GM19468 (cell line): ENCODE results near the gene TBC1D7.

Experiments used
- ATAC-seq: cut with Tn5 transposase; IDR thresholded peaks from one replicate; pipeline ENCODE4 v1.9.1; 2021; ENCODE audit warnings: mild to moderate bottlenecking, moderate library complexity, moderate number of reproducible peaks; ENCODE audit not compliant: unreplicated experiment; ENCODE audit errors: extremely low read depth

Gene TBC1D7

DNA sequence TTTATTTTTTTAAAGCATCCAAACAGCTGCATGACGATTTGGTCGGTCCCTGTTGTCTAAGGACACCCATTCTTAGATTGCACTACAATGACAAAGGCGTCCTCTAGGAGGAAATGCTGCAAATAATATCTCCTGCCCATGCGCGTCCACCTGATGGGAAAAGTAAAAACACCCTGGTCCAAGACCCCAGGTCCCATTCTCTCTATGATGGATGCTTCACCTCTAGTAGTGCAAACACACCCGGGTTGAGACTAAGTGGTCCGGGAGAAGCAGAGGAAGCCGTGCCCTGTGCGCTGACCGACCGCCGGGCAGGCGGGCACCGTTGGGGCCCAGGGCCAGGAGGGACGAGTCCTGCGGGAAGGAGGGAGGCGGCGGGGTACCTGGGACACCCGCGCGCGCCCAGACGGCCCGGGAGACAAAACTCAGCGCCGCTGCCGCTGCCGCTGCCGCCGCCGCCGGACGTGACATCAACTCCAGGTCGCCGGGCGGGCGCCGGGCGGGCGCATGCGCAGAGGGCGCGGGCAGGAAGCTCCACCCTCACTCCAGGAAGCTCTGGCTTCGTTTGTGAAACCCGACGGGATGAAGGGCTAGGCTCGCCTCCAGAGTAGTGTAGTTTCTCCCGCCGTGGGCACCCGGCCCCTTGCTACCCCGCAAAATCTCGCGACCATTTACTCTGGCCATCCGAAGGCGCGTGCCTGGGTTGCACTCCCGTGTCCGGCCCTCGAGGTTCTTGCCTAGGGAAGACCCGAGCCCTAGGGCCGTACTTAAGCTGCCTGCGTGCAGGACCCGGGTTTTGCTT lies at the start of gene TBC1D7:
Gene TBC1D7 (minus strand): TSS at position 462 of the 799 bp plus-strand sequence. CDS start 1,639 bp downstream, outside the sequence.
- peak; percentile 16 for ATAC-seq

DNA sequence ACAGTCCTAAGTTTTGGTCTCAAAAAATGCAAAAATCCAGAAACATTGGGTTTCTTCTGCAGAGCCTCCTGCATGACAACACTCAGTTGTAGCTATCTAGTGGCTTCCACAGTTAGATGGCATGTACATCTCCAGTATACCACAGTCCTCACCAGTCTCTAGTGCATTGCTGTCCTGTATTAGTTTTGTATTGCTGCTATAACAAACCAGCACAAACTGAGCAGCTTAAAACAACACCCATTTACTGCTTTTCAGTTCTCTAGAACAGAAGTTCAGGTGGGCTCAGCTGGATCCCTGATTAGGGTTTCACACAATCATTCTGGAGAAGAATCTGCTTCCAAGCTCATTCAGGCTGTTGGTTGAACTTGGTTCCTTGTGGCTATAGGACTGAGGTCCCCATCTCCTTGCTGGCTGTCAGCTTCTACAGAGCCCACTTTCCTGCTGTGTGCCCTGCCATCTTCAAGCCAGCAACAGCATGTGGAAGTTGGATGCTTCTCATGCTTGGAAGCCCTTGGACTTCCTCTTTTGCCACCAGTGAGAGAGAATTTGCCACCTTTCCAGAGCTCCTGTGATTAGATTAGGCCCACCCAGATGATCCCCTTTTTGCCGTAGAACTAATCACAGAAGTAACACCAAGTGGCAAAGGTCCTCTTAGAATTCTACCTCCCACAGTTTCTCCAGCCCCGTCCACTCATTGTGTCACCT lies 48.9 kb upstream of the TBC1D7 start:
- ATAC-seq: no peak

DNA sequence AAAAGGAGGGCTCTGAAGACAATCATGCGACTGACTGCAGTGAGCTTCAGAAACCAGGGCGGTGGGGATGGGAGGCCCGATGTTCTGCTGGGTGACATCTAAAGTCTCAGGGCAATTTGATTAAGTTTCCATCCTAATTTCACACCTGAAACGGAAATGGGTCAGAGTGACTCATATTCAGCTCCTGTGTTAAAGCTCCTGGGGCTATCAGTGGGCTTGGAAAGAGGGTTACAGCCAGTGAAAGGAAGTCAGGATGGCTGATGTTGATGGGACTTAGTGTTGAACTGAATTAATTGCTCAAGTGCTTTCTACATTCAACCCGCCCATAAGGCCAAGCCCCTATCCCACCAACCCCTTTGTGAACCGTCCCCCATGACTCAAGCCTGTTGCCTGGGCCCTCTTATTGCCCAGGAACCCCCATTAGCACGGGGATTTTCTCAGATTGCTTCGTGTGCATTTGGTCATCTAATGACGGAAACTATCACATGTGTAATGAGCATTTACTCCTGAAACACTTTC lies 47.1 kb upstream of the TBC1D7 start:
- peak; percentile 58 for ATAC-seq

DNA sequence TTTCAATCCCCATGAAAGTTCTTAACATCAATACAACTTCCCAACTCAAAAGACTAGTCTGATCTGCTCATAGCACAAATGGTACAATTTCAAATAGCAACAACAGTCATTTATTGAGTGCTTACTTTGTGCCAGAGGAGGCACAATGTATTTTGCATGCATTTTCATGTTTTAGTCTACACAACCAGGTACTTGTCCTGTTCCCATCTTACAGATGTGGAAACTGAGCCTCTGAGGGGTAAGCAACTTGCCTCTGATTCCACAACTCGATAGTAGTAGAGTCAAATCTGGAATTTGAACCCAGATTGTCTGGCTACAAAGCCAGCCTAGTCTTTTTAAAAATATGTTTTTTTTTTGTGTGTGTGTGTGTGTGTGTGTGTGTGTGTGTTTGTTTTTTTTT lies 45.6 kb upstream of the TBC1D7 start:
- ATAC-seq: no peak

DNA sequence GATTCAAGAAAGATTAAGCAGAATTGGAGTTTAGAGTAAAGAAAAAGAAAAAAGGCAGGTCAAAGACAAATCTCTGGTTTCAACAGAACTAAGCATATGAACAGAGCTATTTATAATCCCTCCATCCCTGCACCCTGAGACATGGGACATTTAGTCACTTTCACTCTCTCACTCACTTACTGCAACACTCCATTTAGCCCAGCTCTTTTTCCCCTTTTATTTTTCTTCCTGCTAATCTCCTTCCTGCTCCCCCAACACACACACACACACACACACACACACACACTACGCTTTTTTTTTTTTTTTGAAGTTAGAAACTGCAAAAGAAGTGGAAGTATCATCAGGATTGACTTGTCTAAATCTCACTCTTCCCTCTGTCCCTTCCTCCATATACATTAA lies 45.1 kb upstream of the TBC1D7 start:
- no peak for ATAC-seq

DNA sequence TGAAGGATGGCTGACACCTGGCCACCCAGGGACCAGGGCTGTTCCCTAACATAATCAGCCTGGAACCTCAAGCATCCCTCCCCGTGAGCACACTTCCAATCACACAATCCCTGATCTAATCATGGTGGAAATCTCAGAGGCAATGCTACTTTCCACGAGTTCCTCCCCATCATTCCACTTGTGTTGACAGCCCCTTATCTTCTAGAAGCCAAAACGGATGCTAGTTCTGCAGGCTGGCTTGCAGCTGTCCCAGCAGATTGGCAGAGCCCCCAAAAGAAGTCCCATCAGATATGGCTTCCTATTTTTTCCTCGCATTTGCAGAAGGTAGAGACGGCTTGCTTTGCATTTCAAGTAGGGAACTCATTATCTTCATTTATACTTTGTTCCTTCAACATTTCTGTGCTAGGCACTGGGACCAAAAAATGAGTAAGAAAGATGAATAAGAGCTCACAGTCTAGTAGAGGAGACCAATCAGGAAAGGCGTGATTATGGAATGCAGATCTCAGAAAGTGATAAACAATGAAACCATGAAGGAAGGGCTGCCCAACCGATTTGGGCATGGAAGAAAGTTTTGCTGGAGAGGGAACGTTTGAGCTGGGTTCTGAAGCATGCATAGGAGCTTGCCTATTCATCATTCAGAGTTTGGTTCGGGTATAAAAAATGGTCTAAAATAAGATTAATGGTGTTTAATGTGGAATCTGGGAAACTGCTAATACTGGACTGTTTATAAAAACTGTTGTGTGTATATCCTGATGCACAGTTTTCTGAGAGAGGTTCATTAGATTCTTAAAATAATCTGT lies 44.6 kb upstream of the TBC1D7 start:
- ATAC-seq: no peak

DNA sequence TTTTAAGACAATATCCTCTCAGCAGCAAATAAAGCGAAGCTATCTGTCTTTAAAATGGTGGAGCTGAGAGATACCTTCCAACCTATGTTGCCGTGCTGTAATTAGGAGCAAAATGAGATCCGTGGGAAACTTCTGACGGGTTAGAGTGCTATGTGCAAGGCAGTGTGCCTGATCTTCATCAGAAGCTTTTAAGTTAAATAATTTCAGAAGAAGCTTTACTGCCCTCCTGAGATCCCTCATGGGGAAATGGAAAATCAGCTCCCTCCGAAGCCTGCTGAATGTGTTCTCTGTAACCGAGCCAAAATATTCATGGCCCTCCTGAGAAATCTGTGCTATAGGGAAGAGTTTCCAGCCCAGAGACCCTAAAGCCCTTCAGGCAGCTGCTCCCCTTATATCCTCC lies 43.7 kb upstream of the TBC1D7 start:
- no peak for ATAC-seq

DNA sequence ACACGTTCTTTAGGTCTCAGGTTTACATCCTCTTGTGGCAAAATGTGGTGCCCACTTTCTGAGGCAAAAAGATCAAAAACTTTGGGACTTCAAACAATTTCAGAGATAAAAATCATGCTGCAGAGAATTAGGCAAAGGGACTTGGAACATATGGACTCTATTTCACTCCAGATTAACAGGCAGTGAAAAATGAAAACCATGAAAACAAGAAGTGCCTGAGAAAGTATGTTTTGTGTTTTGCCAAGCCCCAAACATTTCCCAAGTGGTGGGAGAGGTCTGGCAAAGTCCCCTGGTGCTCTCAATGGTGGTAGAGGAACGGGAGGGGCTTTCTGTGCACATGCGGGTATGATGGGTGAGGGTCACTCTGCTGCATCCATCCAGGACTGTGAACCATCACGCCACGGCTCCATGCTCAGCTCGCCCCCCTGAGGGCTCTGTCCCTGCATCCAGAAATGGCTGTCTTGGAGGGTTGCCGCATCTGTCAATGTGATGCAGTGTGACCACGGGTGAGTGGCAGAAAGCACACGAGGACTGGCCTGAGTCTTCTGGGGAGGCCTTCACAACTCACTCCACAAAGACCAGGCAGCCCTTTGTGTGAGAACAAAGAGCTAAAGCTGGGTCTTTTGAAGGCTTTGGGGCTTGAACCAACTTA lies 43.2 kb upstream of the TBC1D7 start:
- no peak for ATAC-seq

DNA sequence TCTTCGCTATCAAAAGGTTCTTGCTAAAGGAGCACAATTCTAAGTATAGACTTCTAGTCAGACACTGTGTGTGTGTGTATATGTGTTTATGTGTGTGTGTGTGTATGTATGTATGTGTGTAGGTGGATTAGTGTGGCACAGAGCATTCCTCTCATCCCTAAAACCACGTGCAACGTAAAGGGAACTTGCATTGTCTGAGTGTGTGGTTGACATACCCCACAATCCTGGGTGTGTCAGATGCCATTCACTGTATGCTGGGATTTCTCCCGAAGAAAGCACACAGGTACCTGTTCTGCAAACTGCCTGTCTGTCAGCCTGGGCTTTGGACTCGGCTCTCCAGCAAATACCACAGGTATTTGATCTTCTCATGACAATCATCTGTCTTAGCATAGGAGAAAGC lies 42.3 kb upstream of the TBC1D7 start:
- ATAC-seq: no peak

DNA sequence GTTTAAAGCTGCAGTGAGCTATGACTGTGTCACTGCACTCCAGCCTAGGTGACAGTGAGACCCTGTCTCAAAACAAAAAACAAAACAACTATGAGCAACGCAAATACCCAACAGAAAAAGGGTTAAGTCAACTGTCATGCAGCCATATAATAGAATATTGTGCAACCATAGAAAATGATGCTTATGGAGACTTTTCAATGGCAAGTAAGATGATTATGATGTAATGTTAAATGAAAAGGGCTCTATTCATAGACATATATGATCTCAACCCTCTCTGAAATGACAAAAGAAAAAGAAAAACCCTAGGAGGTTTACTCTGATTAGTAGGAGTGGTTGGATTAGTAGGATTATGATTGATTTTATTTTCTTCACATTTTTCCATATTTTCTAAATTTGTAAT lies 41.3 kb upstream of the TBC1D7 start:
- no peak for ATAC-seq

DNA sequence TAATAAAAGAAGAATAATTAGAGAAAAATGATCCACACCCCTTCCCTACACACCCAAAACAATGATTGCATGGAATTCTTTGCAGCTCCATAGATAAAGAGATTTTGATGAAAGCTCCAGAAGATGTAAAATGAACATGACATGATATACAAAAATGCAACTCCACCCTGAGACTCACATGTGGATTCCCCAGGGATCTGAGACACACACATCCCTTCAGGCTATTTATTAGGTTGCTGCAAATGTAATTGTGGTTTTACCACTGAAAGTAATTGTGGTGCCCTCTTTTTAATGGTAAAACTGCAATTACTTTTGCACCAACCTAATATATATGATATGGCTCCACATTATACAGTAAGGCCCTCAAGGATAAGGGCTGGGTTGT lies 40.4 kb upstream of the TBC1D7 start:
- no peak for ATAC-seq

DNA sequence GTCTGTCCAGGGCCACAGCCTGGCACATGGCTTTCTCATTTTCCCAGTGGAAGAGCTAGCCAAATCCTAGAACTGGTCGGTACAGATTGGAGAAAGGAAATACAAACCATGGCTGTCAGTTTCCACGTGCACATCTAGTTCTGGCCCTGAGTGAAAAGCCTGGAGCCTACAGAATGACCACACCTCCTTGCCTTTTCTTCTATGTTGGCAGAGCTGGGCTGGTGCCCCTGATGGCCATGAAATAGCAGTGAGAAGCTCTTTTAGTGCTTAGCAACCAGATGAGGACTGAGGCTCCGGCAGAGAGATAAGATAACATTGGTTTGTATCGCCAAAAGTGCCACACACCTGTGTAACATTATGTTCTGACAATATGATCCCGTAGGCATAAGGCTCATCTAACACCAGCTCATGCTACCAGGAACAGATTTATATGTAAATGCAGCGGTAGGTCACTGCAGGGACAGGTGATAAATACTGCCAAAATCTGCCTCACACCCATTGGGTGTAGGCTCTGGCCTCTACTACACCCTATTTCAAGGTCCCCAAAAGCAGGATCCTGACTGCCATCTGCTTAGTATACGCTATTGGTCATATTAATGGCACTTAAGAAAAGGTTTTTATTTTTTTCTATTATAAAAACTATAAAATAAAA lies 39.9 kb upstream of the TBC1D7 start:
- no peak for ATAC-seq

DNA sequence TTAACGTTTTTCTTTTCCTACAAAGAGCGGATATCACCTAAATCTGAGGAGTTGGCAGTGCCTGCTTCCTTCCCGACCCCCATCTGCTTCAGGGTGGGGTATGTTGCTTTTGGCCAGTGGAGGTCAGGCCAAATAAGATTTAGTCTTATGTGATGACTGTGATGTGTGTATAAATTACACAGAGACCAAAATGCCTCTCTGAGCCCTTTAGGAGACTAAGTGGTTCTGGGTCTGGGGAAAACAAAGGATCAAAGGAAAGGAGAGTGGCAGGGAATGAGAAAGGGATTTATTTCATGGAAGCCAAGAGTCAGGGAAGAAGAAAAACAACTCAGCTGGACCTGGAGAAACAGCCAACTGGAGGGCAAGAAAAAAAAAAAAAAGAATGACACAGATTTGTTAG lies 39.1 kb upstream of the TBC1D7 start:
- no peak for ATAC-seq

DNA sequence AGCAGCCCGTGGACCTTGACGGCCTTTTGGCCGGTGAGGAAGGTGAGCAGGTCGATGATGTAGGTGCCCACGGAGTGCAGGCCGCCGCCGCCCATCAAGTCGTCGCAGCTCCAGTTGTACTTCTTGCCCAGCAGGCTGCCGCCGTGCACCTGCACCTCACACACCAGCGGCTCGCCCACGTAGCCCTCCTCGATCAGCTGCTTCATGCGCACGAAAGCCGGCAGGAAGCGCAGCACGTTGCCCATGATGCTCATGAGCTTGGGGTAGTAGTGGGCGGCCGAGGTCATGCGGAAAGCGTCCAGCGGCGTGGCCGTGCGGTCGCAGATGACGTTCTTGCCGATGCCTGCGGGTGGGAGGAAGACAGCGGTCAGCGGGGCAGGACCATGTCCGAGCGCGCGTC lies 37.0 kb upstream of the TBC1D7 start:
- ATAC-seq: no peak

DNA sequence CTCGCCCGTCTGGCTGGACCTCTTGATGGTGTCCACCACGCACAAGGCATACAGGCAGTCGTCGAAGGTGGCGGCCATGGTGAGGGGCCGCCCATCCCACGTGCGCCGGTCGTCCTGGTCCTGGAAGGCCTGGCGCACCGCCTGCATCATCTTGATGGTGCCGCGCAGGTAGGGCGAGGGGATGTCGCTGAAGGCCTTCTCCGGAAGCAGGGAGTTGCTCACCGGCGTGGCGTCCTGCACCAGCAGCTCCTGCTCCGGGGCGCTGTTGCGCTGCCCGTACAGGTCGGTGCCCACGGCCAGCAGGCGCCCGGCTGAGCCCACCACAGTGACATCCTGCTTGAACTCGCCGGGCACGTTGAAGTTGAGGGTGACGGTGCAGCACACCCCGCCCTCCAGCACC lies 36.5 kb upstream of the TBC1D7 start:
- no peak for ATAC-seq

DNA sequence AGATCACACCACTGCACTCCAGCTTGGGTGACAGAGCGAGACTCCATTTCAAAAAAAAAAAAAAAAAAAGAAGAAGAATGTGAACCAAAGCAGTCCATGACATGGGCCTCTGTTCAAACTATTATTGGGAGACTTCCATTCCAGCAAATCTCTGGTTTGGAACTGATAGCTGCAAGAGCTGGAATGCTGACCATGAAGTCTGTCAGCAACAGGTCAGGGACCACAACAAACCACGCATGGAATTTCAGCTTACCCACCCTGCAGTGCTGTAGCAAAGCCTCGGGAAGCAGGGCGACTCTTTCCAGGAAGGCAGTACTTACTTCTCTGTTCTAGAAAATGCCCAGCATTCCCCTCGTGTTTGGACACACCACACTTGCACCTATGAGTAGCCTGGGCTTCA lies 34.1 kb upstream of the TBC1D7 start:
- ATAC-seq: no peak

DNA sequence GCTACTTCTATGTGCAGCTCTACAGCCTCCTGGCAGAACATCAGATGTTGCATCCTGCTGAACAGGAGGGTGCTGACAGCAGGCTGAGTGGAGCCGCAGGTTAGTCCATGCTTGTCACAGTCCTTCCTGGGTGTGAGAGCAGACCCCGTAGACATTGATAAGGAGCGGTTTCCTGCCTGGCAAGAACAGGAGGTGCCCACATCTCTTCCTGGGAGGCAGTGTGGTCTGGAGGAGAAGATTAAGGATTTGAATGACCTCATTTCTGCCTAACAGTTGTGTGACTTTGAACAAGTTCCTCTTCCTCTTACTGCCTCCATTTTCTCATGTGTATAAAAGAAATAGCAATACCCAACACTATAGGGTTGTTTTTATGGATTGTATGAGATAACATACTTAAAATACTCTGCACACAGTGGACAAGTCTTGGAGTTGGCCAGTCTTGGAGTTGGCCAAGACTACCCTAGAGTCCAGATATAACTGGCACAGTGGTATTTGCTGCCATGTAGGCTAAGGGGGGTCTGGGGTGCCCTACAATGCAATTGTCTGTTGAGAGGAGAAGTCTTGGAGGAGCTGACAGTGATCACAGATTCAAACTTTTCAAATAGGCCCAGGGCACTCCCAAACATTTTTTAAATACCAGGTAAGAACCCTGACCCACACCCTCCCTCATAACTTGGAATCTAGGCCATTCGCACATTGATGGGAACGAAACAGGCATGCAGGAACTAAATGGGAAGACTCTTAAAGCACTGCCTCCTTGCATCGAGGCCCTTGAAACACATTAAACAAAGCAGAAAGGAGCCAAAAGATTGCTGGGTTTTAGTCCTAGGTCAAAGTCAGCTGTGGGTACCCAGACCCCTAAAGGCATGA lies 32.6 kb upstream of the TBC1D7 start:
- no peak for ATAC-seq

DNA sequence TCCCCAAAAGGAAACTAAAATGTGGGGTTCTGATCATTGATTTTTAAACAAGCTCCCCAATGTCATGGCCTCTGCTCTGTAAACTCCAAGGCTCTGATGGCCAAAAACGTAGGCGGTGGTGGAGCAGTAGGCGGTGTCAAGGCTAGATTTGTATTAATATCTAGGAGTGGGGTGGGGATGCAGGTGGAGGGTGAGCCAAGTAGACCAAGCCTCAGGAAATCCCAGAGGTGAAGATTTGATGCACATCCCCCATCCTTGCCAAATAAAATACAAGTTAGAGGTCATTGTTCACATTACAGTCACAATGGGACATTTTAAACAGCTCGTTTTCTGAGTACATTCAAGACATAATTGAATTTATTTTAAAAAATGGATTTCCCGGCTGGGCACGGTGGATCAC lies 30.9 kb upstream of the TBC1D7 start:
- ATAC-seq: no peak

DNA sequence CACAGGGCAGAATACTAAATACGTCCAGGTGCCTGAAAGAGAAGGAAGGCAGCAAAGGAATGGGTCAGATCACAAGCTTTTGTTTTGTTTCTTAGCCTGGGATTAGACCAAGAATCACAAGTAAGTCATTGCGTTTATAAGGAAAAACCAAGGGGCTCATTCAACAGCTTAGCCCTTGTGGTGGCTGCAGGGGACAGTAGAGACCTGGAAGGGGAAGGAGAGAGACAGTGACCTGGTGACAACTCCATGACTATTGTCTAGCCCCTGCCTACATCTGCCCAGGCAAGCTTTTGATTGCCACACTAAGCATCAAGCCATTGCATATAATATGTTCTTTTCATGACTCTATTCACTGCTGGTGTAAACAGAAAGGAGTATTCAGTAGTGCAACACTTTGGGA lies 30.2 kb upstream of the TBC1D7 start:
- ATAC-seq: no peak
